Activated naive CD8-positive, alpha-beta T cell (primary cell): ENCODE measurements around the gene C10orf62.
"Not testable (repeated sequence)": the region's sequence is repeated elsewhere in the genome, so short reads cannot be mapped to it uniquely, and the experiment has no call there.

Experiments used
- H3K27ac Mint-ChIP-seq: one replicate; pipeline ENCODE4 v1.8.0; 2021; ENCODE audit warnings: mixed read lengths
- H3K27me3 Mint-ChIP-seq: one replicate; pipeline ENCODE4 v1.8.0; 2021; ENCODE audit warnings: mixed read lengths
- H3K36me3 Mint-ChIP-seq: one replicate; pipeline ENCODE4 v1.8.0; 2021; ENCODE audit warnings: mixed read lengths
- H3K4me1 Mint-ChIP-seq: one replicate; pipeline ENCODE4 v1.8.0; 2021; ENCODE audit warnings: low read depth, mixed read lengths
- H3K4me3 Mint-ChIP-seq: one replicate; pipeline ENCODE4 v1.8.0; 2021; ENCODE audit warnings: mild to moderate bottlenecking, mixed read lengths
- H3K9me3 Mint-ChIP-seq: one replicate; pipeline ENCODE4 v1.8.0; 2021; ENCODE audit warnings: low read depth, mixed read lengths

Gene C10orf62

GRCh38 chr10:97574374-97575126 lies 15.0 kb upstream of the C10orf62 start:
- Mint-ChIP-seq H3K27me3 (no peaks in the 10 kb centered on the region), H3K27ac (no peak overlapping the region)

GRCh38 chr10:97575127-97575668 lies 14.3 kb upstream of the C10orf62 start:
- Mint-ChIP-seq H3K9me3 (no peaks in the 10 kb centered on the region), H3K27me3 (no peaks in the 10 kb centered on the region), H3K4me3 (no peak overlapping the region), H3K4me1 (no peaks in the 10 kb centered on the region), H3K27ac (no peak overlapping the region), H3K36me3 (no peaks in the 10 kb centered on the region)

More at GRCh38 chr10:97574374-97575126, 15.0 kb upstream of the C10orf62 start:
- H3K4me3 Mint-ChIP-seq, result no peak overlapping the region
- no peaks in the 10 kb centered on the region for H3K9me3 Mint-ChIP-seq
- no peaks in the 10 kb centered on the region for H3K4me1 Mint-ChIP-seq
- peaks cover 2% of the 10 kb centered on the region for H3K36me3 Mint-ChIP-seq

- H3K4me1 Mint-ChIP-seq, H3K36me3 Mint-ChIP-seq, H3K27me3 Mint-ChIP-seq, H3K4me3 Mint-ChIP-seq, H3K9me3 Mint-ChIP-seq, H3K27ac Mint-ChIP-seq: not testable (repeated sequence)
These were observed 13.0 kb upstream of the C10orf62 start for GRCh38 chr10:97576487-97576886.

GRCh38 chr10:97577701-97578100 lies 11.8 kb upstream of the C10orf62 start:
- no peaks in the 10 kb centered on the region for H3K9me3 Mint-ChIP-seq
- no peaks in the 10 kb centered on the region for H3K36me3 Mint-ChIP-seq
- H3K4me1 Mint-ChIP-seq, result no peaks in the 10 kb centered on the region
- no peak overlapping the region for H3K27ac Mint-ChIP-seq
- no peaks in the 10 kb centered on the region for H3K27me3 Mint-ChIP-seq
- H3K4me3 Mint-ChIP-seq, result no peak overlapping the region

GRCh38 chr10:97578171-97578844 lies 11.2 kb upstream of the C10orf62 start:
- no peaks in the 10 kb centered on the region for H3K36me3 Mint-ChIP-seq
- H3K4me1 Mint-ChIP-seq, result no peaks in the 10 kb centered on the region
- H3K27ac Mint-ChIP-seq, result no peak overlapping the region
- H3K9me3 Mint-ChIP-seq, result no peaks in the 10 kb centered on the region
- no peaks in the 10 kb centered on the region for H3K27me3 Mint-ChIP-seq
- no peak overlapping the region for H3K4me3 Mint-ChIP-seq

- no peaks in the 10 kb centered on the region for H3K9me3 Mint-ChIP-seq
- no peaks in the 10 kb centered on the region for H3K27me3 Mint-ChIP-seq
- H3K27ac Mint-ChIP-seq, result no peak overlapping the region
- H3K4me3 Mint-ChIP-seq, result no peak overlapping the region
- no peaks in the 10 kb centered on the region for H3K36me3 Mint-ChIP-seq
- no peaks in the 10 kb centered on the region for H3K4me1 Mint-ChIP-seq
These were observed 8.8 kb upstream of the C10orf62 start for GRCh38 chr10:97580421-97581367.

- Mint-ChIP-seq H3K4me1 (no peaks in the 10 kb centered on the region), H3K9me3 (no peaks in the 10 kb centered on the region), H3K27ac (no peak overlapping the region), H3K4me3 (no peak overlapping the region), H3K36me3 (no peaks in the 10 kb centered on the region), H3K27me3 (no peaks in the 10 kb centered on the region)
These were observed 7.4 kb upstream of the C10orf62 start for GRCh38 chr10:97582169-97582568.

GRCh38 chr10:97583476-97583875 lies 6.0 kb upstream of the C10orf62 start:
- Mint-ChIP-seq H3K36me3 (no peaks in the 10 kb centered on the region), H3K27ac (no peak overlapping the region), H3K4me1 (no peaks in the 10 kb centered on the region), H3K9me3 (no peaks in the 10 kb centered on the region), H3K27me3 (no peaks in the 10 kb centered on the region), H3K4me3 (no peak overlapping the region)

- Mint-ChIP-seq H3K36me3 (no peaks in the 10 kb centered on the region), H3K27me3 (no peaks in the 10 kb centered on the region), H3K27ac (no peak within 1 kb of the TSS), H3K4me1 (no peaks in the 10 kb centered on the region), H3K9me3 (no peaks in the 10 kb centered on the region), H3K4me3 (no peak within 1 kb of the TSS)
These were observed 5.3 kb upstream of the C10orf62 start, which contains the start of gene HOGA1 for GRCh38 chr10:97584060-97584797. Gene HOGA1, plus strand, starts transcription at chr10:97584389. Its CDS starts 315 bp downstream, at chr10:97584704.

GRCh38 chr10:97584798-97585438 lies 4.6 kb upstream of the C10orf62 start:
- H3K4me1 Mint-ChIP-seq, result no peaks in the 10 kb centered on the region
- H3K9me3 Mint-ChIP-seq, result no peaks in the 10 kb centered on the region
- H3K27me3 Mint-ChIP-seq, result no peaks in the 10 kb centered on the region
- no peaks in the 10 kb centered on the region for H3K36me3 Mint-ChIP-seq
- no peak overlapping the region for H3K27ac Mint-ChIP-seq
- H3K4me3 Mint-ChIP-seq, result no peak overlapping the region

- Mint-ChIP-seq H3K27ac (no peak overlapping the region), H3K4me1 (no peaks in the 10 kb centered on the region), H3K9me3 (no peaks in the 10 kb centered on the region), H3K27me3 (no peaks in the 10 kb centered on the region), H3K36me3 (no peaks in the 10 kb centered on the region), H3K4me3 (no peak overlapping the region)
These were observed 4.1 kb upstream of the C10orf62 start for GRCh38 chr10:97585439-97585811.

- Mint-ChIP-seq H3K27ac (no peak overlapping the region), H3K27me3 (no peaks in the 10 kb centered on the region), H3K4me1 (no peaks in the 10 kb centered on the region), H3K9me3 (no peaks in the 10 kb centered on the region), H3K4me3 (no peak overlapping the region), H3K36me3 (no peaks in the 10 kb centered on the region)
These were observed 2.3 kb upstream of the C10orf62 start for GRCh38 chr10:97587183-97587582.

- H3K9me3 Mint-ChIP-seq, result no peaks in the 10 kb centered on the region
- no peak overlapping the region for H3K27ac Mint-ChIP-seq
- no peaks in the 10 kb centered on the region for H3K36me3 Mint-ChIP-seq
- no peaks in the 10 kb centered on the region for H3K27me3 Mint-ChIP-seq
- H3K4me1 Mint-ChIP-seq, result no peaks in the 10 kb centered on the region
- H3K4me3 Mint-ChIP-seq, result no peak overlapping the region
These were observed 694 bp downstream of the C10orf62 start for GRCh38 chr10:97590082-97590747.
